Hematopoietic multipotent progenitor cell treated with erythropoietin and hydrocortisone succinate and interleukin-3 and kit ligand, for 6 days (in vitro differentiated cells): ENCODE results near the gene OR5AU1.

Experiments used
- DNase-seq: peaks from one replicate; pipeline ENCODE4 v3.0.0-alpha.2; 2015

Gene OR5AU1

DNA sequence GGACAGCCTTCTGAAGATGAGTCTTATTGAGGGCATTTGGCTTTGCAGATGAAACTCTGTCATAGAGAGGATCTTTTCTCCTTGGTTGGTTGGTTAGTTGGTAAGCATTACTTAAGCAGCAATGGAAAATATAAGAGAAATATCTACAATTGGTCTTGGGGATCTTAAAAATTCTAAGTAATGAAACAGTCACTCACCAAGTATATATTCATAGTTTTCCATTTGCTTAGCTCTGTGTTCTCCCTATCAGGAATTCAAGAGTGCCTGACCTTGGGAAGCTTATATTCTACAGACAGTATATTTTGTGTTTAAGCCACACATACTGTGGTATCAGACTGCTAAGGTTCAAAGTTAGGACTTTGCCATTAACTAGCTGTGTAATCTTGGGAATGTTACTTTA, at the start of gene OR5AU1:
TSS of gene OR5AU1 (minus strand) at position 101 of the 400 bp plus-strand sequence. CDS start 191 bp downstream, outside the sequence.
- no peak for DNase-seq

DNA sequence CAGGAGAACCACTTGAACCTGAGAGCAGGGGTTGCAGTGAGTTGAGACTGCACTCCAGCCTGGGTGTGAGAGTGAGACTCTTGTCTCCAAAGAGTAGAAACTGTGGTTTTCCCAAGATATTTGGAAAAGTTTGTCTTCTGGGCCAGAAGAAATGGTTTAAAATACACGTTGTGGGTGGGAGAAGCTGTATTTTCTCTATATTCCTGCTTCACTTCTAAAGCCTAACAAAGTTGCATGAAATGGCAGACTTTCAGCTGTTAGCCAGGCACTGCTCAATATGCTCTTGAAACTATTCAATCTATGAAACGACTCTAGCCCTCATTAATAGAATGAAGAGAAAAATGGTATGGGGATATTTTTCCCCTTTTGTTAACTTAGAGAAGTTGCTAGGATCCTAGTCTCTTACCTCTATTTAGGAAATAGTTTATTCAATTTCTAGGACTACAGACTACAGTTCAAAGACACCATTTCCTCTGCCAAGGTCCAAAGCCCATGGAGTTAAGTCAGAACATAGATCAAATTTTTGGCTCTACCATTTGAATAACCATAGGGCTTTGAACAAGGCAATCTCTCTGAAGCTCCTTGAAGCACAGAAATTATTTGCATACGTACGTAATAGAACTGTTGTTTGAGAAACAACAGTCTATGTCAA, 49.3 kb upstream of the OR5AU1 start:
- no peak for DNase-seq

- DNase-seq: no peak
Measured at GRCh38 chr14:21204167-21205025, 48.5 kb upstream of the OR5AU1 start.

GRCh38 chr14:21203470-21204166, 47.8 kb upstream of the OR5AU1 start:
- DNase-seq: no peak

GRCh38 chr14:21202463-21203358, 46.8 kb upstream of the OR5AU1 start:
- DNase-seq: no peak

DNA sequence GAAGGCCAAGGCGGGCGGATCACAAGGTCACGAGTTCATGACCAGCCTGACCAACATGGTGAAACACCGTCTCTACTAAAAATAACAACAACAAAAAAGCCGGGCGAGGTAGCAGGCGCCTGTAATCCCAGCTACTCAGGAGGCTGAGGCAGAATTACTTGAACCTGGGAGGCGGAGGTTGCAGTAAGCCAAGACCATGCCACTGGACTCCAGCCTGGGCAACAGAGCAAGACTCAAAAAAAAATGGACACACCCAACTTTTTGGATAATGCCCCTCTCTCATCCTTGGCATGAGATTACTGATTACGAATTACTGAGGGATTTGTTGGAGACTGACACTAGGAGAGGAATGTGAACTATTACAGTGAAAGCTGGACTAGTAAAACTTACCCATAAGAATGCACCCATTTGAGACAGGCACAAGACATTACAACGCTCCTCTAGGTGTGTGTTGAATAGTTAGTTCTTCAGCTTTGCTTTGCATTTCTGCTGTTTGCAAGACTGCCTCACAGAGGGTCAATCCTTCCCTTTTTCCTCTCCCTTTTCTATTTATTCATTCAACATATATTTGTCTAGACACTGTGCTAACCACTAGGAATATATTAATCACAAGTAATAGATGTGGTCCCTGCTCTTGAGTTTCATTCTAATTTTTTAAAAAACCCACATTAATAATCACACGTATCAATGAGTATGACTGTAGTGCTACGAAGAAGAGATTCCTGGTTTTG, 46.0 kb upstream of the OR5AU1 start:
- no peak for DNase-seq

GRCh38 chr14:21200752-21201461, 45.0 kb upstream of the OR5AU1 start:
- no peak for DNase-seq

DNA sequence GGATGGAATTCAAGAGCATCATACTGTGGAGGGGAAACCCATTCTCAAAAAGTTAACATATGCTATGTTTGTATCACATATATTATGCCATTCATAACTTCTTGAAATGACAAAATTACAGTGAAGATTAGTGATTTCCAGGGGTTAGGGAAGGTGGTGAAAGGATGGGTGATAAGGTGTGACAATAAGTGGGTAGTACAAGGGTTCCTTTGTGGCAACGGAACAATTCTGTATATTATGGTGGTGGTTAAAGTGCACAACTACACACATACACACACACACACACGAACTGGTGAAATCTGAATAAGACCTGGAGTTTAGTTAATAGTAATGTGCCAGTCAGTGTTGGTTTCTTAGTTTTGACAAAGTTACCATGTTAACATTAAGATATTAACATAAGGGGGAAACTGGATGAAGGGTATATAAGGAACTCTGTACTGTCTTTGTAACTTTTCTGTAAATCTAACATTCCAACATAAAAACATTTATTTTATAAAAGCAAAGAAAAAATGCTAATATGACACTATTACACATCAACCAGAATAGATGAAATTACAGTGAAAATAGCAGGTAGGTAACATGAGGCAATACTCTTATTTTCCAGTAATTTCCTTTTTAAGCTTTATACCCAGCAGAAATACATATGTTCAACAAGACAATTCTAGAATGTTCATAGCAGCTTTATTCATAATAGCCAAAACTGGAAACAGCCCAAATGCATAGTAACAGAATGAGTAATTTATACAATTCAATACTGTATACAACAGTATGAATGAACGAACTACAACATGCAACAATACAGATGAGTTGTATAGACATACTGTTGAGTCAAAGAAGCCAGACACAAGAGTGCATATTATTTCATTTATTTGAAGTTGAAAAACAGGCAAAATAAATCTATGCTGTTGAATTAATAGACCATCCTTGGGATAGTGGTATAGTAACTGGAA, 44.0 kb upstream of the OR5AU1 start:
- DNase-seq: no peak

DNA sequence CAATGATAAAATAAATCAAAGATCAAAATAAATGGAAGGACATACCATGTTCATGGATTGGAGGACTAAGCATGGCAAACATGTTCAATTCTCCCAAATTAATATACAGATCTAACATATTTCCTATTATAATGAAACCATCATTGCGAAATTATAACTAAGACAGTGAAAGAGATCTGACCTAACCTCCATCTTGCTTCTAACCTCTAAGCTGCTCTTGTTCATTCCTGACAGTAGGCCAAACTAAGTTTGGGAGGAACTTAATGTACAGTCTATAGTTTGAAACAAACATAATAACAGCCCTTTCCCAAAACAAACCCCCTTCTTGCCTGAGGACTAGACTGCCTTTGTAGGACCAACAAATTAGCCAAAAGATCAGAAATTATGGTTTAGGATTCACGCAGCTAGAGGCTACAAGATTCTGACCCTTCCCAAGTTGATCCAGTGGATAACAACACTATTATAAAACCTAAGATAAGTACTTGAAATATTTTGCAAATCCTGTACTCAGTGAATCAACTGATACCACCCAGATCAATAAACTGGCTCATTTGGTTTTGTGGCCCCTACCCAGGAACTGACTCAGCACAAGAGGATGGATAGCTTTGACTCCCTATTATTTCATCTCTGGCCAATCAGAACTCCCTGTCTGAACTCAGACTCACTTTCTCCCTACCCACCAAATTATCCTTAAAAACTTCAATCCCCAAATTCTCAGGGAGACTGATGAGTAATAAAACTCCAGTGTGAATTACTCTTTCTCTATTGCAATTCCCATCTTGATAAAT, 41.7 kb upstream of the OR5AU1 start:
- no peak for DNase-seq

DNA sequence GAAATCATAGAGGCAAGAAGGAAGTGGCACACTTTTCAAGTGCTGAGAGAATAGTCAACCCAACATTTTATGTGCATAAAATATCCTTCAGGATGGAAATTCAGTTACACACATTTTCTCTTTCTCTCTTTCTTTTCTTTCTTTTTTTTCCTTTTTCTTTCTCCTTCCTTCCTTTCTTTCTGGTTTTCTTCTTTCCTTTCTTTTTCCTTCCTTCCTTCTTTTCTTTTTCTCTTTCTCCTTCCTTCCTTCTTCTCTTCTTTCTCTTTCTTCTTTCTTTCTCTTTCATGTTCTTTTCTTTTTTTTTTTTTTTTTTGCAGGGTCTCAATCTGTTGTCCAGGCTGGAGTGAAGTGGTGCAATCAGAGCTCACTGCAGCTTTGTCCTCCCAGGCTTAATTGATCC, 38.7 kb upstream of the OR5AU1 start:
- DNase-seq: no peak

- no peak for DNase-seq
Measured at GRCh38 chr14:21192875-21193535, 37.1 kb upstream of the OR5AU1 start.

- DNase-seq: no peak
Measured at GRCh38 chr14:21192447-21192822, 36.6 kb upstream of the OR5AU1 start.

GRCh38 chr14:21191809-21192446, 36.1 kb upstream of the OR5AU1 start:
- peak; percentile 91 for DNase-seq

DNA sequence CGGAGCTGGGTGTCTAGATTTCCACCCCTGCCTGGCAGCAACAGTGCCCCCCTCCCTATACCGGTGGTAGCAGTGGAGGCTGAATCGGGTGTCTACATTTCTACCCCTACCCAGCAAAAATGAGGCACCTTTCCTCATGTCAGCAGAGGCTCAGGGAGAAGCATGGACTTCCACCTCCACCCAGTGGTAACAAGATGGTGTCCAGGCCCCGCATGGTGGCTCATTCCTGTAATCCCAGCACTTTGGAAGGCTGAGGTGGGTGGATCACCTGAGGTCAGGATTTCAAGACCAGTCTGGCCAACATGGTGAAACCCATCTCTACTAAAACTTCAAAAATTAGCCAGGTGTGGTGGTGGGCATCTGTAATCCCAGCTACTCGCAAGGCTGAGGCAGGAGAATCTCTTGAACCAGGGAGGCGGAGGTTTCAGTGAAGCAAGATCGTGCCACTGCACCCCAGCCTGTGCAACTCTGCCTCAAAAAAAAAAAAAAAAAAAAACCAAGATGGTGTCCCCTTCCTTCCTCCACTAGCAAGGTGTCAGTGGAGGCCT, 35.5 kb upstream of the OR5AU1 start:
- no peak for DNase-seq

- DNase-seq: peak; percentile 52
Measured at GRCh38 chr14:21185491-21185890, 29.6 kb upstream of the OR5AU1 start.

DNA sequence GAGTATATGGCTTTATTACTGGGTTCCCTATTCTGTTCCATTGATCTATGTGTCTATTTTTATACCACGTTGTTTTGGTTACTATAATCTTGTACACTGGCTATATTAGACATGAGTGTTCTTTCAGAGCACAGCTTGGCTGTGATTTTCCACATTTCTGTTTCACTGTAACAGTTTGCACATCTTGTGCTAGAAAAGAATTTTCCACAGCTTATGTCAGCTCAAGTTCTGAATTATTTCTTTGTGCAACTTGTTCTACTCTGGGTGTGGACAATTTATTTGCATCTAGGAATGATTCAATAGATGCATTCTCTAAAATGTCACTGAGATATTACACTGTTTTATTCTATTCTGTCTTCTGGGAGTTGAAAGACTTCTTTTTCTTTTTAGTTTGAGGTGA, 28.4 kb upstream of the OR5AU1 start:
- no peak for DNase-seq

DNA sequence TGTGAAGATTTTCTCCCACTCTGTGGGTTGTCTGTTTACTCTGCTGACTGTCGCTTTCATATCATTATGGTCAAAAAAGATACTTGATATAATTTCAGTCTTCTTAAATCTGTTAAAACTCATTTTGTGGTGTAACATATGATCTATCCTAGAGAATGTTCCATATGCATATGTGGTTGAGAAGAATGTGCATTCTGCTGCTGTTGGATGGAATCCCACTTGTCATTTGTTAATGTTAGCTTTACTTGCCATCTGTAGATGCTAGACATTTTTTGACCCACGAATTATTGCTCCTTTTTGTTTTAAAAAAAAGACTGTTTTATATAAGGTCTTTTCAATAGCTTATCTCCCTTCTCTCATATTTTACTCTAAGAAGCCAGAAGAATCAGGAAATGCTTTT, 26.3 kb upstream of the OR5AU1 start:
- DNase-seq: no peak

DNA sequence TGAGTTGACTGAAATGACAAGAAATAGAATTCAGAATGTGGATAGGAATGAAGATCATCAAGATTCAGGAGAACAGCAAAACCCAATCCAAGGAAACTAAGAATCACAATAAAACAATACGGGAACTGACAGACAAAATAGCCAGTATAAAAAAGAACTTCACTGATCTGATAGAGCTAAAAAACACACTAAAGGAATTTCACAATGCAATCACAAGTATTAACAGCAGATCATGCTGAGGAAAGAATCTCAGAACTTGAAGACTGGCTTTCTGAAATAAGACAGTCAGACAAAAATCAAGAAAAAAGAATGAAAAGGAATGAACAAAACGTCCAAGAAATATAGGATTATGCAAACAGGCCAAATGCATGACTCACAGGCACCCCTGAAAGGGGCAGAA, 15.3 kb upstream of the OR5AU1 start:
- DNase-seq: no peak
